Bone marrow (tissue), 2 donors: Measurements from ENCODE around the gene PPP2R3B.
"Not testable (repeated sequence)": the region's sequence is repeated elsewhere in the genome, so short reads cannot be mapped to it uniquely, and the experiment has no call there.

Source experiments
- DNase-seq, 2 donors: peaks; one replicate each; lab custom pipeline; 2025; lab: John Stamatoyannopoulos, UW

The PPP2R3B gene

DNA sequence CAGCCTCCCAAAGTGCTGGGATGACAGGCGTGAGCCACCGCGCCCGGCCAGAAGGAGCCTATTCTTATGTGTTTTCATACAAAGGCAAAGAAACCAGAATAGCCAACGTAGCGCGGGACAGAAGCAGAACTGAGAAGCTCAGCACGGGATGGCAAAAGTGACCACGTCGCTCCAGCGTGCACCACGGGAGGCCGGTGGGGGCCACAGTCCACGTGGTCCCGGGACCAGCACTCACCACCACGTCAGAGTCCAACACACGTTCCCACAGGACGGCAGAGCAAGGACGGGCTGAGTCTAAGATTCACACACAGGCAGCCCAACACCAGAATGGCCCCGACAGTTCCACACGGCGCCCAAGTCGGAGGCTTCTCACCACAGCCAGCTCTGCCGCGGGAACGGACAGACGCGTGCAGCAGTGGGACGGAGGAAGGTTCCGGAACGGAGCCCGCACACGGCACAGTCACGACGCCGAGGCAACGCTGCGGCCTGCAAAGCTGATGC is 49.3 kb downstream of the PPP2R3B start:
- DNase-seq: no peak

- no peak for DNase-seq
Measured at GRCh38 chrX:336227-336626, 50.5 kb downstream of the PPP2R3B start.

DNA sequence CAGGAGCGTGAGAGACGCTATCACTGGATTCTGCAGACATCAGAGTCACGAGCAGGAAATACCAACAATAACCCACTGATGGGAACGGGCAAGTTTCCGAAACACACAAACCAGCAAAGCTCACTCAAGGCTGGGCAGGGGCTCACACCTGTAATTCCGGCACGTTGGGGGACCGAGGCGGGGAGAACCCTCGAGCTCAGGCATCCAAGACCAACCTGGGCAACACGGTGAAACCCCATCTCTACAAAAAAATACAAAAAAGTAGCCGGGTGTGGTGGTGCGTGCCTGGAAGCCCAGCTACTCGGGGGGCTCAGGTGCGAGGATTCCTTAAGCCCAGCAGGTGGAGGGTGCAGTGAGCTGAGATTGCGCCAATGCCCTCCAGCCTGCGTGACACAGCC is 51.0 kb downstream of the PPP2R3B start:
- no peak for DNase-seq

DNA sequence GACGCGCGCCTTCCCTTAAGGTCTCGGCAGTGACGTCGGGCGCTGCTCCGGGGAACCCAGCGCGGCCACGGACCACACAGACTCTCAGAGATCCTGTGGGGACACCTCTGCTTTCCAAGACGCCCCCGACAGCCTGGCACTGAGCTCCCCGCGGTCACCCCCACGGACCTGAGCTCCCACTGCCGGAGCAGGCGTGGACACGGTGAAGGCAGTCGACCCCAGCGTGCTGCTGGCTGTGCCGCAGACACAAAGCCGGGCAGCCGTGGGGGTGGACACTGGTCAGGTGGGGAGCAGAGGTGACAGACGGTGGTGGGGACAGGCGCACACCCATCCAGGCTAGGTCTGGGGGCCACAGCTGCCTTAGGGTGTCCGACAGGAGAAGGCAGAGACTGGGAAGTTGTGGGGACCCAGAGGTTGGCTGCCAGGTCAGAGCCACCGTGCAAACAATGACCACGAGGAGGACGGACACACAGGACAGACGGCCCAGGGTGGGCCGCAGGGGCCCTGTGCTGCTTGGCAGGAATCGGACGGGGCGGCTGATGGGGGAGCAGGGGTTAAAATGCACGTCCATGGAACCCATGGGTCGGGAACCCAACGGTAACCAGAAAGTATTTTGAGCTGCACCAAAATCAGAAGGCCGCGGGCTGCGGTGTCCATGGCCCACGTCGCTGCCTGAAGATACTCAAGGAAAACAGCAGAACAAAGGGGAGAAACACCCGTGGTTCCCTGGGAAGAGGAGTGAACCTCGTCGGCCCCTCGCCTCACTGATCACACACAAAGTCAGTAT is 51.5 kb downstream of the PPP2R3B start:
- no peak for DNase-seq

- DNase-seq: no peak
Measured at GRCh38 chrX:334331-334891, 52.3 kb downstream of the PPP2R3B start.

- DNase-seq: no peak
Measured at GRCh38 chrX:333611-334311, 52.9 kb downstream of the PPP2R3B start.

- DNase-seq: no peak
Measured at GRCh38 chrX:332916-333610, 53.6 kb downstream of the PPP2R3B start.

DNA sequence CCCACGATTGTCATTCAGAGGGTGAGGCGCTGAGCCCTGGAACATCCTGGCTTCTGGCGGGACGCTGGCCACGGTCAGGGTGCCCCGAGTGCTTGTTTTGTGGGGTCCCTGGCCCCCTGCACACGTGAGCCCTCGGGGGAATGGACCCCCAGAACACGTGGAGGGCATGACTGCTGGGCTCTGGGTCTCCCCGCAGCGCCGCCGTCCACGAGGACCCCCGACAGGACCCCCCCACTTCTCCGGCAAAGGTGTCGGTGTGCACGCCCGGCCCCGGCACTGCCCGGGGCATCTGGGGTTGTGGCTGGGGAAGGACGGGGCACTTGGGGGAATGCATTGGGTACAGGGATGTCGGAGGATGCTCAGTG is 54.2 kb downstream of the PPP2R3B start:
- DNase-seq: no peak

GRCh38 chrX:331825-332495 is 54.7 kb downstream of the PPP2R3B start:
- no peak for DNase-seq

GRCh38 chrX:331151-331824 is 55.4 kb downstream of the PPP2R3B start:
- no peak for DNase-seq

- DNase-seq: no peak
Measured at GRCh38 chrX:330726-331150, 56.0 kb downstream of the PPP2R3B start.

GRCh38 chrX:330141-330725 is 56.5 kb downstream of the PPP2R3B start:
- not testable (repeated sequence) for DNase-seq

DNA sequence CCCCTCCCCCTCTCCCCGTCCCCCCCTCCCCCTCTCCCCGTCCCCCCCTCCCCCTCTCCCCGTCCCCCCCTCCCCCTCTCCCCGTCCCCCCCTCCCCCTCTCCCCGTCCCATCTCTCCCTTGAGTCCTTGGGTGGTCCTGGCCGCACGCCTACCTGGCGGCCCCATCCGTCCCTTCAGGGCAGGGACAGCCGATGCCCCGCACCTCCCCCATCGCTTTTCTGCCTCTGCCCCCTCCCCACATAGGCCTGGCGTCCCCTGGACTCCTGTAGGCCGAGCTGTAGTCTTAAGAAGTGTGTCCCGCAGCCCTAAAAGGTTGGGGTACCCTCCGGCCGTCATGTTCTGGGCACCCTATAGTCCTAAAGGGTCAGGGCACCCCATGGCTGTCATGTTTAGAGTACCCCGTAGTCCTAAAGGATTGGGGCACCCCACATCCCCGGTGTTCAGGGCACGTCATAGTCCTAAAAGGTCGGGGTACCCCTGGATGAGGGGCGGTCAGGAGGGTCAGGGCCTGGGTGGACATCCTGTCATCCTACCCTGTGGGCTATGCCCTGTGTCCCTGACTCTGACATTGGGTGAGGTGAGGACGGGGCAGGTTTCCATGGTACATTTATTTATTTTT is 57.3 kb downstream of the PPP2R3B start:
- DNase-seq: no peak

- no peak for DNase-seq
Measured at GRCh38 chrX:327660-328126, 59.0 kb downstream of the PPP2R3B start.

- DNase-seq: not testable (repeated sequence)
Measured at GRCh38 chrX:324664-325063, 62.0 kb downstream of the PPP2R3B start.

- DNase-seq: no peak
Measured at GRCh38 chrX:323721-324628, 62.7 kb downstream of the PPP2R3B start.

DNA sequence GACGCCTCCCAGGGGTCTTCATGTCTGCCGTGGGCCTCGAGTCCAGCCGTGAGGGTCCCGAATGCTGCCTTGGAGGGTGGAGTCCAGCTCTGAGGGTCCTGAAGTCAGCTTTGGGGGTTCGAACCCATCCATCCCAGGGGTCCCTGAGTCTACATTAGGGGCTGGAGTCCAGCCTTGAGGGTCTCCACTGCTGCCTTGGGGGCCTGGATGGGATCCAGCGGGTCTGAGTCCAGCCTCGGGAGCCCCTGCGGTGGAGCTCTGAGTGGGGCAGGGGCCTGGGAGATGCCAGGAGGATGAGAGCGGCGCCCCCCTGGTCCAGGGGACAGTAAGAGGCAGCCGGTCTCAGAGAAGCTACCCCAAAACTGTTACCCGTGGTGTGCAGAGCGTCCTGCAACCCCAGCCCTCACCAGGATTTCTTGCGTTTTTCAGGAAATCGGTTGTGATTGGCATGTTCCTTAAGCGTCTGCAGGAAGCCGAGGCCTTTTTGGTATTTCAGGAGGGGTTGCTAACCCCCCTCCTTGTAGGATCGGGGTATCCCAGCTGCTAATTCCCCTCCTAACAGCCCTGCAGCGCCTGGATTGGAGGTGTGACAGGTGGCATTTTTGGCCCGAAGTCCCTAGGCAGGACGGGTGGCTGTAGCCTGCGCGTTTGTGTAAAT is 66.5 kb downstream of the PPP2R3B start:
- DNase-seq: no peak

DNA sequence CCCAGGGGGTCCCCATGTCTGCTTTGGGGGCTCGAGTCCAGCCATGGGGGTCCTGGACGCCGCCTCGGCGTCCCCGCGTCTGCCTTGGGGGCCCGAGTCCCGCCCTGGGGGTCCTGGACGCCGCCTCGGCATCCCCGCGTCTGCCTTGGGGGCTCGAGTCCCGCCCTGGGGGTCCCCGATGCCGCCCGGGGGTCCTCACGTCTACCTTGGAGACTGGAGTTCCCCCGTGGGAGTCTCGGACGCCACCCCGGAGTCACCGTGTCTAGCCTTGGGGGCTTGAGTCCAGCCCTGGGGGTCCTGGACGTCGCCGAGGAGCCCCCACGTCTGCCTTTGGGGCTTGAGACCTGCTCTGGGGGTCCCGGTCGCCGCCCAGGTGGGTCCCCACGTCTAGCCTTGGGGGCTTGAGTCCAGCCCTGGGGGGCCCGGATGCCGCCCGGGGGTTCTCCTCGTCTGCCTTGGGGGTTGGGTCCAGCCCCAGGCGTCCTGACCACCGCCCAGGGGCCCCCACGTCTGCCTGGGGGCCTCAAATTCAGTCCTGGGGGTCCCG is 67.1 kb downstream of the PPP2R3B start:
- DNase-seq: no peak
